ENCODE data around the gene RCC2. TPM values are rescaled to one million over a fixed set of nuclear protein-coding genes. Genes with fewer than 3 reads are reported as not detected.

RCC2 gene
- total RNA-seq, 1 experiment from 2014 or later = 473 TPM

DNA sequence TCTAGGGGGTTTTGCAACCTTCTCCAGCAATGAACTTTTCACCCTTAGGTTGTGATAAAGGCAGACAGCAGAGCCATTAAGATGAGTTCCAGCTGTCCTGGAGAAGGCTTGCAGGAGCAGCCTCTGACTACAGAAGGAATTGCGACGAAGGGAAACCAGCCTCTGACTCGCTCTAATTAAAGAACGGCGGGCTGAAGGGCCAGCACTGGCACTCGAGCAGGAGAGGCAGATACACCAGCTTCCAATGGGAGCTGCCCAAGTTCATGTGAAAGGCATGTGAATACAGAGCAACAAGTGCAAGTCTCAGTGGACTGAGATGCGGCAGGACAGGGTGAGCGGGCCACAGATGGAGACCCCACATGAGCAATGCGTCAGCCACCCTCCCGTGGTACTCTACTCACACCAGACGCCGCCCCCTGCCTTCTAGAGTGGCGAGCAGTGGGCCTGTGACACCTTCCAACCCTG, 15.7 kb downstream of the RCC2 start:
- Histone ChIP-seq H4K91ac (ENCODE audit: insufficient read length, low read depth, low read length) (no peak overlapping the region), H2AK5ac (ENCODE audit: insufficient read length, low read length) (no peak overlapping the region), H4K8ac (replicated peaks; ENCODE audit: insufficient read length, low read depth, low read length) (no peak overlapping the region), H3K79me2 (ENCODE audit: insufficient read depth, low read length) (peaks cover 34% of the 10 kb centered on the region; the same call in 1 of the 2 replicates), H2BK120ac (ENCODE audit: low read depth, low read length, poor library complexity, severe bottlenecking) (no peak overlapping the region), H3K23ac (ENCODE audit: insufficient read length, low read depth, low read length) (no peak overlapping the region), H3K4me2 (ENCODE audit: insufficient read depth, insufficient read length, low read length) (no peak overlapping the region), H3K9ac (ENCODE audit: extremely low read depth, insufficient read length, low read length) (no peak overlapping the region), H3K56ac (ENCODE audit: insufficient read length, low read depth, low read length) (no peak overlapping the region), H3K14ac (ENCODE audit: insufficient read depth, low read length) (no peak overlapping the region), H3K4me1 (ENCODE audit: insufficient read depth, low read length) (peaks cover 1% of the 10 kb centered on the region; the same call in 1 of the 2 replicates), H2BK20ac (ENCODE audit: low read depth, low read length, poor library complexity, severe bottlenecking) (no peak overlapping the region), H3K23me2 (ENCODE audit: insufficient read length, low read depth, low read length, poor library complexity, severe bottlenecking) (no peaks in the 10 kb centered on the region), H4K5ac (ENCODE audit: insufficient read length, low read depth, low read length) (no peak overlapping the region), H3T11ph (ENCODE audit: low read length) (no peak overlapping the region), H3K79me1 (ENCODE audit: insufficient read depth, low read depth, low read length, poor library complexity, severe bottlenecking) (peaks cover 17% of the 10 kb centered on the region), H2BK15ac (ENCODE audit: low read depth, low read length) (no peak overlapping the region), H2BK5ac (ENCODE audit: insufficient read length, low read length) (no peak overlapping the region), H3K18ac (ENCODE audit: insufficient read length, low read depth, low read length) (no peak overlapping the region), H4K20me1 (ENCODE audit: control insufficient read depth, insufficient read depth, insufficient read length) (peaks cover 3% of the 10 kb centered on the region), H3K27me3 (ENCODE audit: insufficient read depth, low read length) (no peaks in the 10 kb centered on the region), H2AFZ (ENCODE audit: low read length) (no peak overlapping the region), H2BK12ac (ENCODE audit: insufficient read length, low read depth, low read length) (no peak overlapping the region), H3K27ac (ENCODE audit: insufficient read length, low read depth, low read length) (no peak overlapping the region), H3K4ac (ENCODE audit: low read depth, low read length) (no peak overlapping the region), H3K9me3 (ENCODE audit: control insufficient read depth, low read depth, low read length) (no peaks in the 10 kb centered on the region)
- peak overlapping the region; percentile 12 to 87 (median 68); a peak in 4 of 7 replicates for H3K27ac Mint-ChIP-seq
- no peak overlapping the region for H3K4me3 Mint-ChIP-seq
- TF ChIP-seq, protein P1, sequence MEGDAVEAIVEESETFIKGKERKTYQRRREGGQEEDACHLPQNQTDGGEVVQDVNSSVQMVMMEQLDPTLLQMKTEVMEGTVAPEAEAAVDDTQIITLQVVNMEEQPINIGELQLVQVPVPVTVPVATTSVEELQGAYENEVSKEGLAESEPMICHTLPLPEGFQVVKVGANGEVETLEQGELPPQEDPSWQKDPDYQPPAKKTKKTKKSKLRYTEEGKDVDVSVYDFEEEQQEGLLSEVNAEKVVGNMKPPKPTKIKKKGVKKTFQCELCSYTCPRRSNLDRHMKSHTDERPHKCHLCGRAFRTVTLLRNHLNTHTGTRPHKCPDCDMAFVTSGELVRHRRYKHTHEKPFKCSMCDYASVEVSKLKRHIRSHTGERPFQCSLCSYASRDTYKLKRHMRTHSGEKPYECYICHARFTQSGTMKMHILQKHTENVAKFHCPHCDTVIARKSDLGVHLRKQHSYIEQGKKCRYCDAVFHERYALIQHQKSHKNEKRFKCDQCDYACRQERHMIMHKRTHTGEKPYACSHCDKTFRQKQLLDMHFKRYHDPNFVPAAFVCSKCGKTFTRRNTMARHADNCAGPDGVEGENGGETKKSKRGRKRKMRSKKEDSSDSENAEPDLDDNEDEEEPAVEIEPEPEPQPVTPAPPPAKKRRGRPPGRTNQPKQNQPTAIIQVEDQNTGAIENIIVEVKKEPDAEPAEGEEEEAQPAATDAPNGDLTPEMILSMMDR (conservative IDR thresholded peaks at IDR 0.05) = no peak
- peaks cover 12 to 22% of the 10 kb centered on the region in 2 experiments for H3K4me1 Mint-ChIP-seq
- H3K27me3 Mint-ChIP-seq (ENCODE audit: low read depth) = no peaks in the 10 kb centered on the region
- H3K9me3 Mint-ChIP-seq = no peaks in the 10 kb centered on the region
- DNase-seq = no peak
- WGBS (ENCODE audit: extremely low coverage, insufficient read length, low lambda C conversion rate) = no CpG with 5 or more reads among the region's 13 CpGs
- H3K36me3 Mint-ChIP-seq (ENCODE audit: insufficient read depth in 1 of 3, low read depth in 3 of 3) = peaks cover 69 to 100% (median 96%) of the 10 kb centered on the region in 3 experiments
